ENCODE results near the gene CTSZ.
"Not testable (repeated sequence)": the region's sequence is repeated elsewhere in the genome, so short reads cannot be mapped to it uniquely, and the experiment has no call there.

DNA sequence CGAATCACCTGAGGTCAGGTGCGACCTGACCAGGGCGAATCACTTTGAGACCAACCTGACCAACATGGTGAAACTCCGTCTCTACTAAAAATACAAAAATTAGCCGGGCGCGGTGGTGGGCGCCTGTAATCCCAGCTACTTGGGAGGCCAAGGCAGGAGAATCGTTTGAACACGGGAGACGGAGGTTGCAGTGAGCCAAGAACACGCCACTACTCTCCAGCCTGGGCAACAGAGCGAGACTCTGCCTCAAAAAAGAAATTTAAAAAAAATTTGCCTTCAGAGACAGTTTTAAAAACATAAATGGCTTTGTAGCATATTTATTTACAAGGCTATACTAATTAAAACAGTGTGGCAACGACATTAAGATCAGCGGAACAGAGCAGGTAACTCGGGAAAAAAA lies 34.4 kb upstream of the CTSZ start:
- not testable (repeated sequence) for TF ChIP-seq POLR2A (IDR thresholded peaks at IDR 0.05; ENCODE audit: low read length); CHD4 (IDR thresholded peaks at IDR 0.05; ENCODE audit: borderline replicate concordance); SREBF2 (IDR thresholded peaks at IDR 0.05); HDAC2 (IDR thresholded peaks at IDR 0.05); TP53 (CRISPR knock-in tag; IDR thresholded peaks at IDR 0.05); EP300 (IDR thresholded peaks at IDR 0.05); CBX8 (IDR thresholded peaks at IDR 0.05); RAD21 (conservative IDR thresholded peaks at IDR 0.05 in 1 of 2, IDR thresholded peaks at IDR 0.05 in 1 of 2); BHLHE40 (IDR thresholded peaks at IDR 0.05; ENCODE audit: low read depth, low read length); CBX2 (IDR thresholded peaks at IDR 0.05; ENCODE audit: borderline replicate concordance, low read depth)
- TF ChIP-seq, protein P1, sequence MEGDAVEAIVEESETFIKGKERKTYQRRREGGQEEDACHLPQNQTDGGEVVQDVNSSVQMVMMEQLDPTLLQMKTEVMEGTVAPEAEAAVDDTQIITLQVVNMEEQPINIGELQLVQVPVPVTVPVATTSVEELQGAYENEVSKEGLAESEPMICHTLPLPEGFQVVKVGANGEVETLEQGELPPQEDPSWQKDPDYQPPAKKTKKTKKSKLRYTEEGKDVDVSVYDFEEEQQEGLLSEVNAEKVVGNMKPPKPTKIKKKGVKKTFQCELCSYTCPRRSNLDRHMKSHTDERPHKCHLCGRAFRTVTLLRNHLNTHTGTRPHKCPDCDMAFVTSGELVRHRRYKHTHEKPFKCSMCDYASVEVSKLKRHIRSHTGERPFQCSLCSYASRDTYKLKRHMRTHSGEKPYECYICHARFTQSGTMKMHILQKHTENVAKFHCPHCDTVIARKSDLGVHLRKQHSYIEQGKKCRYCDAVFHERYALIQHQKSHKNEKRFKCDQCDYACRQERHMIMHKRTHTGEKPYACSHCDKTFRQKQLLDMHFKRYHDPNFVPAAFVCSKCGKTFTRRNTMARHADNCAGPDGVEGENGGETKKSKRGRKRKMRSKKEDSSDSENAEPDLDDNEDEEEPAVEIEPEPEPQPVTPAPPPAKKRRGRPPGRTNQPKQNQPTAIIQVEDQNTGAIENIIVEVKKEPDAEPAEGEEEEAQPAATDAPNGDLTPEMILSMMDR (IDR thresholded peaks at IDR 0.05): not testable (repeated sequence)
- TF ChIP-seq, protein P2, sequence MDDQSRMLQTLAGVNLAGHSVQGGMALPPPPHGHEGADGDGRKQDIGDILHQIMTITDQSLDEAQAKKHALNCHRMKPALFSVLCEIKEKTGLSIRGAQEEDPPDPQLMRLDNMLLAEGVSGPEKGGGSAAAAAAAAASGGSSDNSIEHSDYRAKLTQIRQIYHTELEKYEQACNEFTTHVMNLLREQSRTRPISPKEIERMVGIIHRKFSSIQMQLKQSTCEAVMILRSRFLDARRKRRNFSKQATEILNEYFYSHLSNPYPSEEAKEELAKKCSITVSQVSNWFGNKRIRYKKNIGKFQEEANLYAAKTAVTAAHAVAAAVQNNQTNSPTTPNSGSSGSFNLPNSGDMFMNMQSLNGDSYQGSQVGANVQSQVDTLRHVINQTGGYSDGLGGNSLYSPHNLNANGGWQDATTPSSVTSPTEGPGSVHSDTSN (IDR thresholded peaks at IDR 0.05): not testable (repeated sequence)
- TF ChIP-seq, protein P3, sequence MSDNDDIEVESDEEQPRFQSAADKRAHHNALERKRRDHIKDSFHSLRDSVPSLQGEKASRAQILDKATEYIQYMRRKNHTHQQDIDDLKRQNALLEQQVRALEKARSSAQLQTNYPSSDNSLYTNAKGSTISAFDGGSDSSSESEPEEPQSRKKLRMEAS (IDR thresholded peaks at IDR 0.05): not testable (repeated sequence)
- TF ChIP-seq, protein P4, sequence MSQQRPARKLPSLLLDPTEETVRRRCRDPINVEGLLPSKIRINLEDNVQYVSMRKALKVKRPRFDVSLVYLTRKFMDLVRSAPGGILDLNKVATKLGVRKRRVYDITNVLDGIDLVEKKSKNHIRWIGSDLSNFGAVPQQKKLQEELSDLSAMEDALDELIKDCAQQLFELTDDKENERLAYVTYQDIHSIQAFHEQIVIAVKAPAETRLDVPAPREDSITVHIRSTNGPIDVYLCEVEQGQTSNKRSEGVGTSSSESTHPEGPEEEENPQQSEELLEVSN (IDR thresholded peaks at IDR 0.05; ENCODE audit: borderline replicate concordance, low read depth): not testable (repeated sequence)
